ENCODE data around the gene MMP11.

Gene MMP11

DNA sequence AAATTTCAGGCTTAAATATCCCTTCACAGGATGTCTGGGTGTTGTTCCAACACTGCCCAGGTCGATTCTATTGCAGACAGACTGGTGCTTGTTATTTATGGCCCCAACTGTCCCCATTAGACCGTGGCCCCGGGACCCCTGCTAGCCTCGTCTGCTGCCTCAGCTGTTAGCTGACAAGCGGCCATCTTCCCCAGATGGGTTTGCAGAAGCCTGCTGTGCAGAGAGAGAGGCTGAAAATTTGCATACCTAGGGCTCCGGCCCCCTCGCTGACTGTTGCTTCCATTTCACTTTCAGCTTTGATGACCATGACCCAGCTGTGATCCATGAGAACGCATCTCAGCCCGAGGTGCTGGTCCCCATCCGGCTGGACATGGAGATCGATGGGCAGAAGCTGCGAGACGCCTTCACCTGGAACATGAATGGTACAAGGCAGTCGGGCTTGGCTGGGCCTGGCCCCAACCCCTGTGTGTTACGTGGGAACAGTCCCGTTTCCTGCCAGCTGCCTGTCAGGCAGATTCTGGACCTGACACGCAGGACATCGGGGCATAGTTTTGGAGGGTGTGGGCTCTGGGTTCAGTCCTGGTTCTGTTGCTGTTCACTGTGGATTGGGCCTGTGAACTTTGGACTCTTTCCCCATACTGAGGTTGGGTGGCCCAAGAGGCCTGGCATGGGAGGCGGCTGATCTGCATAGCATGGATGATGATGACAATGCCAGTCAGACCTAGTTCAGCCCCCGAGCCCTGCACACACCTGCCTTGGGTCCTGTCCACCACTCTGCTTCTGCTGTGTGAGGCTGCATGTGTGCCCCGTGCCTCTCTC lies 30.6 kb downstream of the MMP11 start:
- no peak for ATAC-seq

DNA sequence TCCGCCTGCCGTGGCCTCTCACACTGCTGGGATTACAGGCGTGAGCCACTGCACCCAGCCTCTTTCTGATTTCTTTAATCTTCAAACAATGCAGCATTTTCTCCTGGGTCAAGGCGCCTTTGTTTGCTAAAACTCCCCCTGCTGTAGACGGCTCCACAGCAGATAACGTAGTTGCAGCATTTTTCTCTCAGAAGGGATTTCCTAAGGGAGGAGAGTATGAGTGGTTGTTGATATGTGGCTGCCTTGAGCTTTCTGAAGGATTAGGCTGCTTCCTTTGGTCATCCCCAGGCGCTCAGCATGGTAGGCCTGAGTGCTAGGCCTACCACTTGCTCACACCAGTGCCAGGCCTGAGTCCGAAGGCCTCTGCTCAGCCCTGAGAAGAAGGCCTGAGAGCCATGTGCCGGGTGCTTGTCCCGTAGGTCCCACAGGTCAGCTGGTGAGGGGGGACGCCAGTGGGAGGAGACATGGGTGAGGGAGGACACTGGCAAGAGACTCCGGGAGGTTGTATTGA lies 32.2 kb downstream of the MMP11 start:
- ATAC-seq = no peak

- no peak for ATAC-seq
These were observed 34.2 kb downstream of the MMP11 start for GRCh38 chr22:23806837-23807236.

GRCh38 chr22:23812378-23812777 lies 39.7 kb downstream of the MMP11 start:
- ATAC-seq = no peak

GRCh38 chr22:23815541-23816155 lies 43.0 kb downstream of the MMP11 start:
- no peak for ATAC-seq

GRCh38 chr22:23816156-23816976 lies 43.7 kb downstream of the MMP11 start:
- no peak for ATAC-seq

DNA sequence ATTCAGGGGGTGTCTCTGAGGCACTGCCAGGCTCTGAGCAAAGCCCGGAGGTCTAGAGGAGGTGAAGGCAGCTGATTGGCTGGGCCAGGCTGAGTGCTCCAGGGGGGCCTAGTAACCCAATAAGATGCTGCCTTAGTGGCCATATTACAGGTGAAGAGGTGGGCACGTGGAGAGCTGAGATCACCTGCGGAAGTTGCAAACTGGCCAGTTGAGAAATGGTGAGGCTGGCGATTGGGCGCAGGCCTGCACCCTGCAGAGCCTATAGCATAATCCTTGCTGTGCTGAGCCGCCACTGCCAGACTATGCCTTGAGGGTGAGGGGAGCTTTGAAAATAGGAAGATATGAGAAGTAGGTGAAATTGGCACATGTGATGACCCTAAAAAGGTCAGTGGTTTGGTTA lies 44.5 kb downstream of the MMP11 start:
- no peak for ATAC-seq

GRCh38 chr22:23818541-23818940 lies 45.9 kb downstream of the MMP11 start:
- no peak for ATAC-seq

- peak in 1 of 2 donors; percentile 56 for ATAC-seq
These were observed 48.1 kb downstream of the MMP11 start for GRCh38 chr22:23820748-23821211.

- no peak for ATAC-seq
These were observed 49.5 kb downstream of the MMP11 start for GRCh38 chr22:23822101-23822671.

DNA sequence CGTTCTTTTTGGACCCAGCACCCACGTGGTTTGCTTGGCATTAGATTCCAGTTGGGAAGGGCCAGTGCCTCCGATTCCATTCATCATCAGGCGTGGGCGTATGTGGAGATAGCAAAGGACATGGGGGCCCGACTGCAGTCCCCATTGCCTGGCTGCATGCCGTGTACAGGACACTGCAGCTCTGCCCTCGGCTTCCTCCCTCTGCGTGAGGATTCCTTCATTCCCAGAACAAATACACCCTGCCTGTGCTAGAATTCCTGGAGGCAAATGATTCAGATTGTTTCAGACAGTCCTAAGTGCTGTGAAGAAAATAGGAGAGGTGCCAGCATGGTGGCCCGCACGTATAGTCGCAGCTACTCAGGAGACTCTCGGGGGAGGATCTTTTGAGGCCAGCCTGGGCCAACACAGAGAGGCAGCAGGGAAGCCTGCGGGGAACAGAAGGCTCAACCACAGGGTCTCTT lies 50.7 kb downstream of the MMP11 start:
- ATAC-seq = no peak

DNA sequence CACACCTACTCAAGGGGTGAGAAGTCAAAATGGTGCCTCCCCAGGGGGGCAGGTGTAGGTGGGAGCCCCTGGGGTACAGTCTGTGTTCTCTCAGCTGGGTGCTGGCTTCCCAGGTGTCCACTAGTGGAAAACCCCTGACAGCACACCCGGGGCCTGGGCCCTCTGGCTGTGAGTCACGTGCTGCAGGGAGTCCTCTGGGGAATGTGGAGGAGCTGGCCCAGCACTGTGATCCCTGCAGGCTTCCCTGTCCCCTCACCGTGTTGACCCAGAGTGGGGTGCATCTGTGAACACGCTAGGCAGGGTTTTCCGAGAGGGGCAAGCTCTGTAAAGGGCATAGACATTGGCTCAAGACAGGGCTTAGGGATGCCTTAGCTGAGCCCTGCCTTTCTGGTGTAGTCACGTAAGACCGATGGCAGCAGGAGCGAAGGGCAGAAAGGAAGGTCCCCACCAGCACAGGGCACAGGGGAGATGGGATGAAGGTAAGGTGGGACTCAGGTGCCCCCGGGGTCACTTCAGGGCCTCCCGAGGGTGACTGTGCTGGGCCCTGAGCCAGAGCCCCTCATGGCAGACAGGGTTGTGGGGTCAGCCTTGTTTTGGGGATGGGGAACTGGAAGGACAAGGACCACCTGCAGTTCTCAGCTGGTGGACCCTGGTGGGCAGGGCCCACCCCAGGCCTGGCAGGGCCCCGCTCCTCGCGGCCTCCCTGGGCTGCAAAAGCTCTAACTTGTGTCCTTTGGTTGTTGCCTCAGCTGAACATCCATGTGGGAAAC lies 52.0 kb downstream of the MMP11 start:
- no peak for ATAC-seq

DNA sequence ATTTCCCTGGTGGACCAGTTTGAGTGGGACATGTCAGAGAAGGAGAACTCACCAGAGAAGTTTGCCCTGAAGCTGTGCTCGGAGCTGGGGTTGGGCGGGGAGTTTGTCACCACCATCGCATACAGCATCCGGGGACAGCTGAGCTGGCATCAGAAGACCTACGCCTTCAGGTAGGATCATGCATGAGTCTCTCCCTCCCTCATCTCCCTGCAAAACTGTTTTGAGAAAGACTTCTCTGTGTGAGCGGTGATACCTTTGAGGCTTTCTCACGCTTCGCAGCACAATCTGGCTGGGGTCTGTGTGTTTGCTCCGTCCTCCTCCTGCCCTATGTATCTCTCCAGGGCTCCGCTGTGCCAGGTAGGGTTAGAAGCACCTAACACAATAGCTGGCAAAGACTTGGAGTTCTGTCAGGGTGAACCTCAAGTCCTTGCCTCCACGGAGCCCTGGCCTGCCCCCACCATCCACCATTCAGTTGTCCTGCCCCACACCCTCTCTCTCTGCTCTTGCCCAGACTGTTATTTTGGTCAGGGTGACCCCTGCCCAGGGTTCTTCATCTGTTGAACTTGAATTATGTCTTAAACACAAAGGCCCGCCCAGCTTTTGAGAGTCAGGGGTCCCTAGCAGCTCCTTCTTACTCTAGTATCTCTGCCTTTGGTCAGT lies 52.7 kb downstream of the MMP11 start:
- no peak for ATAC-seq

DNA sequence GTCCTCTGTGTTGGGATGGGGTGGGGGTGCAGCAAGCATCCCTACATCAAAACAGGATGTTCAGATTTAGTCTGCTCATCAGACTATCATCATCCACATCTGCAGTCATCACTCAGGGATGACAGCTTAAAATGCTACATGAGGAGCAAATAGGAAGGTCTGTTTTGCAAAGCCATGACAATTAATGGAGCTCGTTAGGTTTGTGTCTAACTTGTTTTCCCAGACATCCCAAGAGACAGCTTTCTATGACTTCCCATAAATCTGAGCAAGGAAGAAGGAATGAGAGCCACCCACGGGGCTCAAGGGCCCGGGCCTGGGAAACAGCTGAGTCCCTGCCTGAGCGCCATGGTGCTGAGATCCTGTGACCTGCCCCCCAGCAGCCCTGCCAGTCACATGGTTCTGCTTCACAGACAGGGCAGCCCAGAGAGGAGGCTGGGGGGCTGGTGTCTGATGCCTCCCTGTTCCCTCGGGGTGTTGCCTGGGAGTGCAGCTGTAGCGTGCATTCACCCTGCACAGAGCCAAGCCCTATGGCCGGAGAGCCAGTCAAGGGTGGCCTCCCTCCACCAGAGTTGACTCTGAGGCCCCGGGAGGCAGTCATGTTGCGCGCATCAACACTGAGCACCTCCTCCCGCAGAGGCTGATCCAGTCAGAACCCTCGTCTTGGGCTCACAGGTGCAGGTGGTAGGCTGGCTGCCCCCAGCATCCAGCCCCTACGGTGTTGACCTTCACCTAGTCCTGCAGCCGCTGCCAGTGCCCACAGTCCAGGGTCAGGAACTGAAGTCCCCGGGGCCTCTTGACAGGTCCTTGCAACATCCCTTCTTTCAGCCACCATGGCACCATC lies 54.1 kb downstream of the MMP11 start:
- ATAC-seq = no peak

DNA sequence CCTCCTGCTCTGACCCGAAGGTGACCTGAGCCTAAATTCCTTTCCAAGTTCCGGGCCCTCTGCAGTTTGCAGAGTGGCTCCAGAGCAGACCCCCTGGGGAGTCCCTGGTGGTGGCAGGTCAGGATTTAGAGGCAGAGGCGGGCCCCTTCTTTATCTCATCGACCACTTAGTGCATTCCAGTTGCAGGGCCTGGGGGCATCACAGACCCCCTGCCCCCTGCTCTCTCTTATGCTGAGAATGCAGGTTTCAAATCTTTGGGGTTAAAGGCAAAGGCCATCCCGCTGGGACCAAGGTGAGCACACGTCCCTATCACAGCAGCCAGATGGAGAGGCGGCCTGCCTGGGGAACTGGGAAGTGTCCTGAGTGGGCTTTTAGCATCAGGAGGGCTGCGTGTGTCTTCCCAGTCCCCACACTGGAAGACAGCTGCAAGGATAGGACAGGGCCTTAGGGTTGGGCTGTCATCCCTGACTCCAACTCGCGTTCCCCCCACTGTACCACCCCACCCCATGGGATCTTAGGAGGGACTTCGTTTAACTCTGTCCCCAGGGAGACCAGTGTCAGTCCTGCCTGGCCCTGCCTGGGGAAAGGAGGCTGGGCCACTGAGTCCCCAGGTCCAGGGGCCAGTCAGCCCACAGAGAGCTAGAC lies 54.8 kb downstream of the MMP11 start:
- no peak for ATAC-seq

- ATAC-seq = no peak
These were observed 56.4 kb downstream of the MMP11 start for GRCh38 chr22:23828800-23829680.

DNA sequence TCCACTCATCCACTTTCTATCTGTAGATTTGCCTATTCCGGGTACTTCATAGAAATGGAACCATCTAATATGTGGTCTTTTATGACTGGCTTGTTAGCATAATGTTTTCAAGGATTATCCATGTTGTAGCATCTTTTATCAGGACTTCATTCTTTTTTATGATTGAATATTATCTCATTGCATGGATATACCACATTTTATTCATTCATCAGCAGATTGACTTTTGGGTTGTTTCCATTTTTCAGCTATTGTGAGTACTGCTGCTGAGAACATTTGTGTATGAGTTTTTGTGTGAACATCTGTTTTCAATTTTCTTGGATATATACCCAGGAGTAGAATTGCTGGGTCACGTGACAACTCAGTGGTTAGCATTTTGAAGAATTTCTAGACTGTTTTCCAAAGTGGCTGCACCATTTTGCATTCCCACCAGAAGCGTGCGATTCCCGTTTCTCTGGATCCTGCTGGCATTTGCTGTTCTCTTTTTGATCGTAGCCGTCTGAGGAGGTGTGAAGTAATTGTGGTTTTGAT lies 57.3 kb downstream of the MMP11 start:
- ATAC-seq = no peak

- ATAC-seq = no peak
These were observed 58.6 kb downstream of the MMP11 start for GRCh38 chr22:23831261-23831660.

DNA sequence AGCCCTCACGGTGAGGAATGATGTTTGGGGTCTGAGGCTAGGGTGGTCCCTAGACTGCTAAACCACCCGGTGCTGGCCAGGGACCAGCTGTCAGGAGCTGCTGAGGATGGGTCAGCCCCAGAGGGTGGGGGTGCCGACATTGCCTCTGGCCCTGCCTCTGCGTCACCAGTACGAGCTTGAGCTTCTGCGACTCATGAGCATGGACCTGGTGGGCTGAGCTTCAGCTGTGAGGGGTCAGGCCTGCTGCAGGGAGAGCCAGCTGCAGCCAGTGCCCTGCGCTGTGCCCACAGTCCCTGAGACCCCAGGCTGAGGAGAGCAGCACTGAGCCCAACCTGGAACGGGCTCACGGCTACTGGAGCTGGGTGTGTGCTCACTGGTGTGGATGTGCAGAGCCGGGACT lies 59.1 kb downstream of the MMP11 start:
- ATAC-seq = no peak

Data from activated CD4-positive, CD25-positive, alpha-beta regulatory T cell treated with anti-CD3 and anti-CD28 coated beads, Interleukin-2, amount 50 U/mL, for 24 hours (primary cell).